Measurements from ENCODE around the gene ADAMTS2.

ADAMTS2 gene

GRCh38 chr5:179194201-179194910 lies 150.9 kb downstream of the ADAMTS2 start:
- Histone ChIP-seq H3K27ac (ENCODE audit: poor library complexity, severe bottlenecking) (no peak overlapping the region), H3K27me3 (ENCODE audit: insufficient read depth, poor library complexity, severe bottlenecking) (no peaks in the 10 kb centered on the region), H3K36me3 (ENCODE audit: low read depth) (no peaks in the 10 kb centered on the region), H3K4me1 (ENCODE audit: insufficient read depth, poor library complexity, severe bottlenecking) (no peaks in the 10 kb centered on the region), H3K4me3 (ENCODE audit: severe bottlenecking) (no peak overlapping the region), H3K9me3 (ENCODE audit: severe bottlenecking) (peaks cover 8% of the 10 kb centered on the region)
- TF ChIP-seq CTCF (IDR thresholded peaks at IDR 0.05; ENCODE audit: poor library complexity, severe bottlenecking): no peak
- ATAC-seq (ENCODE audit: low read depth) (no peak), DNase-seq (ENCODE audit: low spot score) (peak; percentile 56)

- Histone ChIP-seq H3K27me3 (ENCODE audit: insufficient read depth, poor library complexity, severe bottlenecking) (no peaks in the 10 kb centered on the region), H3K4me3 (ENCODE audit: severe bottlenecking) (no peak overlapping the region), H3K27ac (ENCODE audit: poor library complexity, severe bottlenecking) (no peak overlapping the region), H3K9me3 (ENCODE audit: severe bottlenecking) (peaks cover 8% of the 10 kb centered on the region), H3K4me1 (ENCODE audit: insufficient read depth, poor library complexity, severe bottlenecking) (no peaks in the 10 kb centered on the region), H3K36me3 (ENCODE audit: low read depth) (no peaks in the 10 kb centered on the region)
- ATAC-seq (ENCODE audit: low read depth): no peak
- TF ChIP-seq CTCF (IDR thresholded peaks at IDR 0.05; ENCODE audit: poor library complexity, severe bottlenecking): no peak
- DNase-seq (ENCODE audit: low spot score): no peak
These were observed 151.5 kb downstream of the ADAMTS2 start for GRCh38 chr5:179193746-179194145.

- no peak for ATAC-seq (ENCODE audit: low read depth)
- Histone ChIP-seq H3K4me1 (ENCODE audit: insufficient read depth, poor library complexity, severe bottlenecking) (no peaks in the 10 kb centered on the region), H3K27ac (ENCODE audit: poor library complexity, severe bottlenecking) (no peak overlapping the region)
These were observed 152.3 kb downstream of the ADAMTS2 start for GRCh38 chr5:179192891-179193470.

GRCh38 chr5:179192185-179192890 lies 152.9 kb downstream of the ADAMTS2 start:
- Histone ChIP-seq H3K9me3 (ENCODE audit: severe bottlenecking) (peaks cover 8% of the 10 kb centered on the region), H3K4me1 (ENCODE audit: insufficient read depth, poor library complexity, severe bottlenecking) (no peaks in the 10 kb centered on the region), H3K36me3 (ENCODE audit: low read depth) (no peaks in the 10 kb centered on the region), H3K27ac (ENCODE audit: poor library complexity, severe bottlenecking) (no peak overlapping the region), H3K27me3 (ENCODE audit: insufficient read depth, poor library complexity, severe bottlenecking) (no peaks in the 10 kb centered on the region), H3K4me3 (ENCODE audit: severe bottlenecking) (no peak overlapping the region)
- TF ChIP-seq CTCF (IDR thresholded peaks at IDR 0.05; ENCODE audit: poor library complexity, severe bottlenecking): no peak
- DNase-seq (ENCODE audit: low spot score) (peak; percentile 32), ATAC-seq (ENCODE audit: low read depth) (no peak)

More at GRCh38 chr5:179192891-179193470, 152.3 kb downstream of the ADAMTS2 start:
- TF ChIP-seq CTCF (IDR thresholded peaks at IDR 0.05; ENCODE audit: poor library complexity, severe bottlenecking): no peak
- Histone ChIP-seq H3K4me3 (ENCODE audit: severe bottlenecking) (no peak overlapping the region), H3K27me3 (ENCODE audit: insufficient read depth, poor library complexity, severe bottlenecking) (no peaks in the 10 kb centered on the region), H3K9me3 (ENCODE audit: severe bottlenecking) (peaks cover 8% of the 10 kb centered on the region), H3K36me3 (ENCODE audit: low read depth) (no peaks in the 10 kb centered on the region)
- DNase-seq (ENCODE audit: low spot score): peak; percentile 63

All from RWPE2 (cell line).